Stimulated activated CD4-positive, alpha-beta T cell treated with anti-CD3 and anti-CD28 coated beads, Interleukin-2, amount 100 ng/mL, for 4 hours (primary cell): ENCODE data around the gene ZNF580.
A peak's percentile ranks its signal among the peaks of the same experiment; 100 is the strongest.

Experiments used
- DNase-seq: peaks from one replicate; pipeline ENCODE4 v3.0.0-alpha.2; 2020; ENCODE audit warnings: low read depth

The ZNF580 gene

GRCh38 chr19:55640577-55641425 lies at the start of gene ZNF580:
Gene ZNF580, plus strand, starts transcription at chr19:55641002. Its CDS starts 1,507 bp downstream, at chr19:55642509.
- DNase-seq: peak; percentile 56

- no peak for DNase-seq
Observed at GRCh38 chr19:55591555-55591954, 49.2 kb upstream of the ZNF580 start.

GRCh38 chr19:55592391-55593090 lies 48.3 kb upstream of the ZNF580 start:
- DNase-seq: no peak

GRCh38 chr19:55593096-55593772 lies 47.6 kb upstream of the ZNF580 start:
- no peak for DNase-seq

- no peak for DNase-seq
Observed at GRCh38 chr19:55594996-55595545, 45.7 kb upstream of the ZNF580 start.

GRCh38 chr19:55596304-55596703 lies 44.5 kb upstream of the ZNF580 start:
- DNase-seq: no peak

GRCh38 chr19:55597501-55597921 lies 43.3 kb upstream of the ZNF580 start:
- DNase-seq: no peak

- DNase-seq: no peak
Observed at GRCh38 chr19:55598034-55598433, 42.8 kb upstream of the ZNF580 start.

GRCh38 chr19:55598719-55599467 lies 41.9 kb upstream of the ZNF580 start:
- peak; percentile 85 for DNase-seq

GRCh38 chr19:55599468-55599841 lies 41.3 kb upstream of the ZNF580 start, which contains the start of gene FIZ1:
Gene FIZ1, minus strand, starts transcription at chr19:55599517. Its CDS starts 1,652 bp downstream, at chr19:55597865.
- DNase-seq: peak; percentile 94

GRCh38 chr19:55599842-55600661 lies 40.8 kb upstream of the ZNF580 start, which contains the start of gene ZNF524:
Gene ZNF524, plus strand, starts transcription at chr19:55600288. Its CDS starts 1,825 bp downstream, at chr19:55602113.
- peak; percentile 78 for DNase-seq

GRCh38 chr19:55600662-55601028 lies 40.2 kb upstream of the ZNF580 start:
- DNase-seq: no peak

- DNase-seq: no peak
Observed at GRCh38 chr19:55601084-55601483, 39.7 kb upstream of the ZNF580 start.

- DNase-seq: no peak
Observed at GRCh38 chr19:55602104-55603001, 38.4 kb upstream of the ZNF580 start.

- DNase-seq: no peak
Observed at GRCh38 chr19:55603115-55603514, 37.7 kb upstream of the ZNF580 start.

GRCh38 chr19:55603581-55604292 lies 37.1 kb upstream of the ZNF580 start:
- DNase-seq: no peak

- DNase-seq: peak; percentile 99
Observed at GRCh38 chr19:55605207-55605636, 35.6 kb upstream of the ZNF580 start.

- peak; percentile 56 for DNase-seq
Observed at GRCh38 chr19:55605637-55606470, 34.9 kb upstream of the ZNF580 start, which contains the start of gene ZNF865. Gene ZNF865, plus strand, starts transcription at chr19:55605647. Its CDS starts 7,972 bp downstream, at chr19:55613619.
